Thyroid gland (tissue), 4 donors: ENCODE results near the gene TLE1.
"Not testable (repeated sequence)": the region's sequence is repeated elsewhere in the genome, so short reads cannot be mapped to it uniquely, and the experiment has no call there.

Experiments
- POLR2A ChIP-seq, 2 donors: fragments of 450-650 bp; IDR thresholded peaks; one replicate each; pipeline ENCODE4 v1.6.1; 2017; ENCODE audit warnings: antibody characterized with exemption in 2 of 2, mild to moderate bottlenecking in 2 of 2, moderate library complexity in 1 of 2
- TF ChIP-seq, protein P1 (sequence below), 6 experiments: fragments of 200-600 bp in 3 of 6; fragments of 450-650 bp in 3 of 6; sonication (generic) in 3 of 6; IDR thresholded peaks; one replicate each; pipeline ENCODE4 v1.5.1; 2016 to 2019; ENCODE audit warnings: antibody characterized with exemption in 6 of 6, mild to moderate bottlenecking in 2 of 6, inconsistent platforms in 1 of 6, moderate library complexity in 1 of 6

DNA sequence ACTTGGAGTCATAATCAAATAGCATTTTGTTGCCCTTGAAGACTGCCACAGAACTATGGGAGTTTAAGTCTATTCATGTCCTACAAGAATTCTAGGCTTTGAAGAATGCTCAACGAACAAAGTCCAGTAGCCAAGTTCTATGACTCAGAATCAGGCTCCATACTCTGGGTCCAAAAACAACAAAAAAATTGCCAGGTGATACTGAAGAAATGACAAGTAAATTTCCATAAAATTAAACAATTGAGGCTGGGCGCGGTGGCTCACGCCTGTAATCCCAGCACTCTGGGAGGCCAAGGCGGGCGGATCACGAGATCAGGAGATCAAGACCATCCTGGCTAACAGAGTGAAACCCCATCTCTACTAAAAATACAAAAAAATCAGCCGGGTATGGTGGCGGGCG is 94.1 kb downstream of the TLE1 start:
- TF ChIP-seq, protein P1, sequence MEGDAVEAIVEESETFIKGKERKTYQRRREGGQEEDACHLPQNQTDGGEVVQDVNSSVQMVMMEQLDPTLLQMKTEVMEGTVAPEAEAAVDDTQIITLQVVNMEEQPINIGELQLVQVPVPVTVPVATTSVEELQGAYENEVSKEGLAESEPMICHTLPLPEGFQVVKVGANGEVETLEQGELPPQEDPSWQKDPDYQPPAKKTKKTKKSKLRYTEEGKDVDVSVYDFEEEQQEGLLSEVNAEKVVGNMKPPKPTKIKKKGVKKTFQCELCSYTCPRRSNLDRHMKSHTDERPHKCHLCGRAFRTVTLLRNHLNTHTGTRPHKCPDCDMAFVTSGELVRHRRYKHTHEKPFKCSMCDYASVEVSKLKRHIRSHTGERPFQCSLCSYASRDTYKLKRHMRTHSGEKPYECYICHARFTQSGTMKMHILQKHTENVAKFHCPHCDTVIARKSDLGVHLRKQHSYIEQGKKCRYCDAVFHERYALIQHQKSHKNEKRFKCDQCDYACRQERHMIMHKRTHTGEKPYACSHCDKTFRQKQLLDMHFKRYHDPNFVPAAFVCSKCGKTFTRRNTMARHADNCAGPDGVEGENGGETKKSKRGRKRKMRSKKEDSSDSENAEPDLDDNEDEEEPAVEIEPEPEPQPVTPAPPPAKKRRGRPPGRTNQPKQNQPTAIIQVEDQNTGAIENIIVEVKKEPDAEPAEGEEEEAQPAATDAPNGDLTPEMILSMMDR (IDR thresholded peaks at IDR 0.05): not testable (repeated sequence)
- not testable (repeated sequence) for TF ChIP-seq POLR2A (IDR thresholded peaks at IDR 0.05)
